PFSK-1 (cell line): ENCODE results near the gene SAMD8.

ENCODE experiments used
- FOXP2 ChIP-seq: optimal IDR thresholded peaks from 2 replicates; pipeline ENCODE3; 2011; ENCODE audit warnings: borderline replicate concordance, control low read depth, inconsistent platforms; ENCODE audit not compliant: insufficient read depth; ENCODE audit errors: extremely low read length, extremely low read depth
- POLR2AphosphoS5 ChIP-seq: IDR thresholded peaks from 2 replicates; pipeline ENCODE4 v1.6.1; 2012; ENCODE audit warnings: low read depth, mild to moderate bottlenecking, control low read depth, low read length, moderate library complexity
- REST ChIP-seq, 2 experiments: IDR thresholded peaks; 2 replicates each; pipeline versions ENCODE4 v1.6.1 to v1.8.0; 2011 to 2012; ENCODE audit warnings: low read depth in 2 of 2, low read length in 2 of 2, control low read depth in 1 of 2, inconsistent platforms in 1 of 2, mild to moderate bottlenecking in 1 of 2, moderate library complexity in 1 of 2; ENCODE audit not compliant: insufficient read depth in 1 of 2
- SIN3A ChIP-seq: IDR thresholded peaks from 2 replicates; pipeline ENCODE4 v1.6.1; 2012; ENCODE audit warnings: mild to moderate bottlenecking, low read length, moderate library complexity, borderline replicate concordance; ENCODE audit not compliant: insufficient read depth
- TAF1 ChIP-seq: IDR thresholded peaks from 2 replicates; pipeline ENCODE4 v1.6.1; 2012; ENCODE audit warnings: low read length, control low read depth, borderline replicate concordance; ENCODE audit not compliant: insufficient read depth

SAMD8 gene

GRCh38 chr10:75123088-75123682 lies 11.7 kb downstream of the SAMD8 start:
- TF ChIP-seq REST (IDR thresholded peaks at IDR 0.05; ENCODE audit: insufficient read depth in 1 of 2, low read depth in 2 of 2, low read length in 2 of 2) (no peak), SIN3A (no peak), FOXP2 (no peak), TAF1 (no peak), POLR2AphosphoS5 (no peak)

- TF ChIP-seq TAF1 (no peak), FOXP2 (no peak), SIN3A (no peak), POLR2AphosphoS5 (no peak), REST (IDR thresholded peaks at IDR 0.05; ENCODE audit: insufficient read depth in 1 of 2, low read depth in 2 of 2, low read length in 2 of 2) (no peak)
Measured at GRCh38 chr10:75126277-75126676, 14.8 kb downstream of the SAMD8 start.

GRCh38 chr10:75127471-75127870 lies 16.0 kb downstream of the SAMD8 start:
- TF ChIP-seq FOXP2 (no peak), REST (IDR thresholded peaks at IDR 0.05; ENCODE audit: insufficient read depth in 1 of 2, low read depth in 2 of 2, low read length in 2 of 2) (no peak), TAF1 (no peak), POLR2AphosphoS5 (no peak), SIN3A (no peak)

- TF ChIP-seq REST (IDR thresholded peaks at IDR 0.05; ENCODE audit: insufficient read depth in 1 of 2, low read depth in 2 of 2, low read length in 2 of 2): no peak
- TF ChIP-seq SIN3A: no peak
- TF ChIP-seq TAF1: no peak
- TF ChIP-seq POLR2AphosphoS5: no peak
- no peak for TF ChIP-seq FOXP2
Measured at GRCh38 chr10:75129537-75129936, 18.1 kb downstream of the SAMD8 start.

GRCh38 chr10:75136346-75136745 lies 24.9 kb downstream of the SAMD8 start:
- no peak for TF ChIP-seq TAF1
- no peak for TF ChIP-seq FOXP2
- TF ChIP-seq SIN3A: no peak
- TF ChIP-seq REST (IDR thresholded peaks at IDR 0.05; ENCODE audit: insufficient read depth in 1 of 2, low read depth in 2 of 2, low read length in 2 of 2): no peak
- TF ChIP-seq POLR2AphosphoS5: no peak
